ENCODE results near the gene POLR1D. TPM values are rescaled to one million over a fixed set of nuclear protein-coding genes. Genes with fewer than 3 reads are reported as not detected.

Gene POLR1D, protein sequence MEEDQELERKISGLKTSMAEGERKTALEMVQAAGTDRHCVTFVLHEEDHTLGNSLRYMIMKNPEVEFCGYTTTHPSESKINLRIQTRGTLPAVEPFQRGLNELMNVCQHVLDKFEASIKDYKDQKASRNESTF
- 100 to 1,000 TPM; 115 to 137 (median 133) TPM for total RNA-seq

- H3K9me3 ChIP-seq, result no peaks in the 10 kb centered on the region
- peaks cover 0 to 10% of the 10 kb centered on the region in 2 donors for H3K36me3 ChIP-seq
- H3K27ac ChIP-seq, result peak within 1 kb of the TSS; percentile 91 to 99 (median 96)
- 0% methylated on average over 3 to 15 of the region's 71 CpGs for WGBS, 2 donors (ENCODE audit: low coverage in 1 of 2)
- H3K4me1 ChIP-seq, result peaks cover 0 to 58% (median 15%) of the 10 kb centered on the region in 3 donors
- H3K27me3 ChIP-seq, result no peaks in the 10 kb centered on the region
- H3K4me3 ChIP-seq, result peak within 1 kb of the TSS; percentile 92 to 96
- ATAC-seq, result peak; percentile 77
- peak; percentile 61 to 73 for TF ChIP-seq POLR2A (IDR thresholded peaks at IDR 0.05)
- TF ChIP-seq EP300 (IDR thresholded peaks at IDR 0.05), result no peak
- TF ChIP-seq POLR2AphosphoS5 (IDR thresholded peaks at IDR 0.05), result peak; percentile 80
- TF ChIP-seq, protein P1, sequence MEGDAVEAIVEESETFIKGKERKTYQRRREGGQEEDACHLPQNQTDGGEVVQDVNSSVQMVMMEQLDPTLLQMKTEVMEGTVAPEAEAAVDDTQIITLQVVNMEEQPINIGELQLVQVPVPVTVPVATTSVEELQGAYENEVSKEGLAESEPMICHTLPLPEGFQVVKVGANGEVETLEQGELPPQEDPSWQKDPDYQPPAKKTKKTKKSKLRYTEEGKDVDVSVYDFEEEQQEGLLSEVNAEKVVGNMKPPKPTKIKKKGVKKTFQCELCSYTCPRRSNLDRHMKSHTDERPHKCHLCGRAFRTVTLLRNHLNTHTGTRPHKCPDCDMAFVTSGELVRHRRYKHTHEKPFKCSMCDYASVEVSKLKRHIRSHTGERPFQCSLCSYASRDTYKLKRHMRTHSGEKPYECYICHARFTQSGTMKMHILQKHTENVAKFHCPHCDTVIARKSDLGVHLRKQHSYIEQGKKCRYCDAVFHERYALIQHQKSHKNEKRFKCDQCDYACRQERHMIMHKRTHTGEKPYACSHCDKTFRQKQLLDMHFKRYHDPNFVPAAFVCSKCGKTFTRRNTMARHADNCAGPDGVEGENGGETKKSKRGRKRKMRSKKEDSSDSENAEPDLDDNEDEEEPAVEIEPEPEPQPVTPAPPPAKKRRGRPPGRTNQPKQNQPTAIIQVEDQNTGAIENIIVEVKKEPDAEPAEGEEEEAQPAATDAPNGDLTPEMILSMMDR (IDR thresholded peaks at IDR 0.05), result peak in 1 of 4 experiments; percentile 5
These were observed at the start of gene POLR1D for GRCh38 chr13:27621366-27622101. TSS of gene POLR1D (plus strand) at chr13:27621892. CDS start at chr13:27621984, 92 bp downstream.

- peaks cover 0 to 14% (median 0%) of the 10 kb centered on the region in 3 donors for H3K4me1 ChIP-seq
- H3K9me3 ChIP-seq, result no peaks in the 10 kb centered on the region
- H3K36me3 ChIP-seq, result peaks cover 0 to 23% of the 10 kb centered on the region in 2 donors
- no peak overlapping the region for H3K4me3 ChIP-seq
- TF ChIP-seq, protein P1 (IDR thresholded peaks at IDR 0.05), result no peak
- no peaks in the 10 kb centered on the region for H3K27me3 ChIP-seq
- no peak overlapping the region for H3K27ac ChIP-seq
- ATAC-seq, result no peak
These were observed 49.3 kb upstream of the POLR1D start for GRCh38 chr13:27572234-27572901.

GRCh38 chr13:27573265-27573664, 48.4 kb upstream of the POLR1D start:
- H3K27me3 ChIP-seq, result no peaks in the 10 kb centered on the region
- 25 to 60% methylated on average over 1 to 2 of the region's 2 CpGs for WGBS, 2 donors (ENCODE audit: low coverage in 1 of 2)

GRCh38 chr13:27574661-27575060, 47.0 kb upstream of the POLR1D start:
- Histone ChIP-seq H3K4me1 (peaks cover 0 to 26% (median 0%) of the 10 kb centered on the region in 3 donors), H3K36me3 (peaks cover 0 to under 1% of the 10 kb centered on the region in 2 donors), H3K27ac (no peak overlapping the region), H3K4me3 (no peak overlapping the region), H3K27me3 (no peaks in the 10 kb centered on the region), H3K9me3 (no peaks in the 10 kb centered on the region)
- WGBS, 2 donors (ENCODE audit: low coverage in 1 of 2), result 100% methylated on average over 1 of the region's 1 CpG
- TF ChIP-seq POLR2AphosphoS5 (IDR thresholded peaks at IDR 0.05), result no peak
- TF ChIP-seq, protein P1 (IDR thresholded peaks at IDR 0.05), result no peak
- no peak for TF ChIP-seq POLR2A (IDR thresholded peaks at IDR 0.05)
- TF ChIP-seq EP300 (IDR thresholded peaks at IDR 0.05), result no peak
- ATAC-seq, result no peak

More at GRCh38 chr13:27573265-27573664, 48.4 kb upstream of the POLR1D start:
- TF ChIP-seq POLR2AphosphoS5 (IDR thresholded peaks at IDR 0.05), result no peak
- TF ChIP-seq, protein P1 (IDR thresholded peaks at IDR 0.05), result no peak
- TF ChIP-seq POLR2A (IDR thresholded peaks at IDR 0.05), result no peak
- no peak for TF ChIP-seq EP300 (IDR thresholded peaks at IDR 0.05)
- peaks cover 0 to 23% (median 0%) of the 10 kb centered on the region in 3 donors for H3K4me1 ChIP-seq
- no peak overlapping the region for H3K27ac ChIP-seq
- H3K9me3 ChIP-seq, result no peaks in the 10 kb centered on the region
- H3K36me3 ChIP-seq, result peaks cover 0 to 14% of the 10 kb centered on the region in 2 donors
- no peak for ATAC-seq
- H3K4me3 ChIP-seq, result no peak overlapping the region
